Colonic mucosa (tissue), 4 donors: ENCODE results near the gene SPRED3. TPM values are rescaled to one million over a fixed set of nuclear protein-coding genes. Genes with fewer than 3 reads are reported as not detected.
A peak's percentile ranks its signal among the peaks of the same experiment; 100 is the strongest.

Source experiments
- DNase-seq: peaks from one replicate; pipeline ENCODE4 v3.0.0-alpha.2; 2020
- H3K27ac ChIP-seq: fragments of 200-600 bp; one replicate; pipeline ENCODE4 v1.8.0; 2021
- H3K27me3 ChIP-seq: fragments of 200-600 bp; one replicate; pipeline ENCODE4 v1.8.0; 2021
- H3K36me3 ChIP-seq: fragments of 200-600 bp; one replicate; pipeline ENCODE4 v1.8.0; 2021
- H3K4me1 ChIP-seq: fragments of 200-600 bp; one replicate; pipeline ENCODE4 v1.8.0; 2021; ENCODE audit warnings: mild to moderate bottlenecking
- H3K4me3 ChIP-seq: fragments of 200-600 bp; one replicate; pipeline ENCODE4 v1.8.0; 2021
- H3K9ac ChIP-seq, 2 donors: one replicate each; pipeline ENCODE4 v1.7.0; 2013; ENCODE audit warnings: control low read depth in 2 of 2, low read depth in 2 of 2, low read length in 2 of 2
- H3K9me3 ChIP-seq: fragments of 200-600 bp; one replicate; pipeline ENCODE4 v1.8.0; 2021
- intact Hi-C: fragments of 100-400 bp; cut with DNase I; formaldehyde crosslinking; loops from one replicate; pipeline ENCODE4 v1.14.1; 2022
- total RNA-seq, 2 donors: library from RNA; stranded (reverse); fragmentation: NEBNext Ultra II Directional in 1 of 2; extraction: Animal tissue kit (Norgen Biotek cat#: 25700) in 1 of 2; gene quantifications; one replicate each; pipeline ENCODE4 v1.2.1, GENCODE V29; 2021
- TF ChIP-seq, protein P1 (sequence below): fragments of 200-600 bp; IDR thresholded peaks from one replicate; pipeline ENCODE4 v1.8.0; 2022; ENCODE audit warnings: antibody characterized with exemption, mild to moderate bottlenecking
- donor health status: healthy.
- donor health status: DM: no; HTN: no; CAD: no.
- donor health status: DM: no; HTN: no; CAD: no.

SPRED3 gene
- total RNA-seq, 2 donors from 2014 or later, result 0.61 to 0.99 TPM

- H3K9me3 ChIP-seq, result no peaks in the 10 kb centered on the region
- no peaks in the 10 kb centered on the region for H3K36me3 ChIP-seq
- H3K27me3 ChIP-seq, result no peaks in the 10 kb centered on the region
- H3K4me3 ChIP-seq, result peak overlapping the region; percentile 14
- TF ChIP-seq, protein P1, sequence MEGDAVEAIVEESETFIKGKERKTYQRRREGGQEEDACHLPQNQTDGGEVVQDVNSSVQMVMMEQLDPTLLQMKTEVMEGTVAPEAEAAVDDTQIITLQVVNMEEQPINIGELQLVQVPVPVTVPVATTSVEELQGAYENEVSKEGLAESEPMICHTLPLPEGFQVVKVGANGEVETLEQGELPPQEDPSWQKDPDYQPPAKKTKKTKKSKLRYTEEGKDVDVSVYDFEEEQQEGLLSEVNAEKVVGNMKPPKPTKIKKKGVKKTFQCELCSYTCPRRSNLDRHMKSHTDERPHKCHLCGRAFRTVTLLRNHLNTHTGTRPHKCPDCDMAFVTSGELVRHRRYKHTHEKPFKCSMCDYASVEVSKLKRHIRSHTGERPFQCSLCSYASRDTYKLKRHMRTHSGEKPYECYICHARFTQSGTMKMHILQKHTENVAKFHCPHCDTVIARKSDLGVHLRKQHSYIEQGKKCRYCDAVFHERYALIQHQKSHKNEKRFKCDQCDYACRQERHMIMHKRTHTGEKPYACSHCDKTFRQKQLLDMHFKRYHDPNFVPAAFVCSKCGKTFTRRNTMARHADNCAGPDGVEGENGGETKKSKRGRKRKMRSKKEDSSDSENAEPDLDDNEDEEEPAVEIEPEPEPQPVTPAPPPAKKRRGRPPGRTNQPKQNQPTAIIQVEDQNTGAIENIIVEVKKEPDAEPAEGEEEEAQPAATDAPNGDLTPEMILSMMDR, result no peak
- H3K9ac ChIP-seq, result peak overlapping the region; percentile 26 to 30
- DNase-seq, result peak; percentile 70
- intact Hi-C loops, result no loop called here
- H3K27ac ChIP-seq, result no peak overlapping the region
- H3K4me1 ChIP-seq, result no peaks in the 10 kb centered on the region
Observed at GRCh38 chr19:38417544-38418506, 29.3 kb downstream of the SPRED3 start.

DNA sequence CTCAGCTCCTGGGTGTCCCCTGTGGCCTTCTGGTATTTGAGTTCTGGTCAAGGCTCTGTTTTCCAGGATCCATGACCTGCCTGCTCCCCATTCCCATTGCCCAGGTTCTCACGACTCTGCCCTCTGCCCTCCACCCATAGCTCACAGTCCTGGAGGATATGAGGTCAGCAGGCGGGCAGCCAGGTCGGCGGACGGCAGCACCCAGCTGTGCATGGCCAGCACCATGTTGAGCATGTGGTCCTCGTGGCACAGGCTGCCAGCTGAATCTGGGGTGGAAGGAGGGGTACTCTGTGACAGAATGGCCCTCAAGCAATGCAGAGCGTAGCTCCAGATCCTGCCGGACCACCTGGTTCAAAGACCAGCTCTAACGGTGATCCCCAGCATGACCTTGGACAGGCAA lies 32.4 kb downstream of the SPRED3 start:
- no peak for DNase-seq
- no peak overlapping the region for H3K27ac ChIP-seq
- TF ChIP-seq, protein P1, result no peak
- H3K9me3 ChIP-seq, result no peaks in the 10 kb centered on the region
- intact Hi-C loops, result no loop called here
- no peaks in the 10 kb centered on the region for H3K27me3 ChIP-seq
- no peaks in the 10 kb centered on the region for H3K4me1 ChIP-seq
- no peak overlapping the region for H3K9ac ChIP-seq
- H3K4me3 ChIP-seq, result no peak overlapping the region
- H3K36me3 ChIP-seq, result no peaks in the 10 kb centered on the region

DNA sequence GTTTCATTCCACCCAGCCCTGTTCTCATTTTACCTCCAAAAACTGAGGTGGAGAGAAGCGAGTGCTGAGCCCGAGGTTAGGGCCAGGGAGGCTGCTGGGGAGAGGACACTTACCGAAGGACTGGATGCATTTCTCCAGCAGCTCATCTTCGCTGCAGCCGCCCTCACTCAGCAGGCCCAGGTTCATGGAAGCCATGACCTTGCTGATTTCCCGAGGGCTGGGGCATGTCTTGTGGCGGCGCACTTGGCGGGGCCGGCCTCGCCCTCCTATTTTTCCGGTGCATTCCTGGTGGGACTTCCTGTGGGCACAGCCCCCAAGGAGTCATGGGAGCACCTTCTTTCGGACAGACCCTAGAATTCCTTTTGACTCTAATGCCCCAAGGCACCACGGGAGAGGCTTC lies 33.4 kb downstream of the SPRED3 start:
- Histone ChIP-seq H3K4me1 (no peaks in the 10 kb centered on the region), H3K9ac (no peak overlapping the region), H3K27me3 (no peaks in the 10 kb centered on the region), H3K27ac (no peak overlapping the region), H3K36me3 (no peaks in the 10 kb centered on the region), H3K4me3 (no peak overlapping the region), H3K9me3 (no peaks in the 10 kb centered on the region)
- intact Hi-C loops, result no loop called here
- TF ChIP-seq, protein P1, result no peak
- no peak for DNase-seq

GRCh38 chr19:38422438-38422837 lies 33.9 kb downstream of the SPRED3 start:
- H3K9ac ChIP-seq, result no peak overlapping the region
- intact Hi-C loops, result no loop called here
- no peaks in the 10 kb centered on the region for H3K36me3 ChIP-seq
- H3K4me1 ChIP-seq, result no peaks in the 10 kb centered on the region
- H3K4me3 ChIP-seq, result no peak overlapping the region
- no peaks in the 10 kb centered on the region for H3K9me3 ChIP-seq
- no peaks in the 10 kb centered on the region for H3K27me3 ChIP-seq
- no peak overlapping the region for H3K27ac ChIP-seq
- DNase-seq, result no peak
- TF ChIP-seq, protein P1, result no peak

- no peaks in the 10 kb centered on the region for H3K27me3 ChIP-seq
- H3K27ac ChIP-seq, result no peak overlapping the region
- no peaks in the 10 kb centered on the region for H3K4me1 ChIP-seq
- intact Hi-C loops, result no loop called here
- no peak overlapping the region for H3K9ac ChIP-seq
- no peak for DNase-seq
- H3K36me3 ChIP-seq, result no peaks in the 10 kb centered on the region
- no peak overlapping the region for H3K4me3 ChIP-seq
- no peaks in the 10 kb centered on the region for H3K9me3 ChIP-seq
- TF ChIP-seq, protein P1, result no peak
Observed at GRCh38 chr19:38424272-38424671, 35.8 kb downstream of the SPRED3 start.
